ENCODE data around the gene AGL.

Gene AGL

GRCh38 chr1:99942723-99943122 lies 92.6 kb downstream of the AGL start:
- Mint-ChIP-seq H3K27me3 (ENCODE audit: low read depth, poor library complexity) (peaks cover 7% of the 10 kb centered on the region), H3K4me3 (no peak overlapping the region), H3K27ac (no peak overlapping the region), H3K36me3 (ENCODE audit: low read depth) (no peaks in the 10 kb centered on the region), H3K4me1 (peaks cover 13% of the 10 kb centered on the region), H3K9me3 (no peaks in the 10 kb centered on the region)
- DNase-seq, result no peak
- TF ChIP-seq, protein P1, sequence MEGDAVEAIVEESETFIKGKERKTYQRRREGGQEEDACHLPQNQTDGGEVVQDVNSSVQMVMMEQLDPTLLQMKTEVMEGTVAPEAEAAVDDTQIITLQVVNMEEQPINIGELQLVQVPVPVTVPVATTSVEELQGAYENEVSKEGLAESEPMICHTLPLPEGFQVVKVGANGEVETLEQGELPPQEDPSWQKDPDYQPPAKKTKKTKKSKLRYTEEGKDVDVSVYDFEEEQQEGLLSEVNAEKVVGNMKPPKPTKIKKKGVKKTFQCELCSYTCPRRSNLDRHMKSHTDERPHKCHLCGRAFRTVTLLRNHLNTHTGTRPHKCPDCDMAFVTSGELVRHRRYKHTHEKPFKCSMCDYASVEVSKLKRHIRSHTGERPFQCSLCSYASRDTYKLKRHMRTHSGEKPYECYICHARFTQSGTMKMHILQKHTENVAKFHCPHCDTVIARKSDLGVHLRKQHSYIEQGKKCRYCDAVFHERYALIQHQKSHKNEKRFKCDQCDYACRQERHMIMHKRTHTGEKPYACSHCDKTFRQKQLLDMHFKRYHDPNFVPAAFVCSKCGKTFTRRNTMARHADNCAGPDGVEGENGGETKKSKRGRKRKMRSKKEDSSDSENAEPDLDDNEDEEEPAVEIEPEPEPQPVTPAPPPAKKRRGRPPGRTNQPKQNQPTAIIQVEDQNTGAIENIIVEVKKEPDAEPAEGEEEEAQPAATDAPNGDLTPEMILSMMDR (IDR thresholded peaks at IDR 0.05), result no peak

DNA sequence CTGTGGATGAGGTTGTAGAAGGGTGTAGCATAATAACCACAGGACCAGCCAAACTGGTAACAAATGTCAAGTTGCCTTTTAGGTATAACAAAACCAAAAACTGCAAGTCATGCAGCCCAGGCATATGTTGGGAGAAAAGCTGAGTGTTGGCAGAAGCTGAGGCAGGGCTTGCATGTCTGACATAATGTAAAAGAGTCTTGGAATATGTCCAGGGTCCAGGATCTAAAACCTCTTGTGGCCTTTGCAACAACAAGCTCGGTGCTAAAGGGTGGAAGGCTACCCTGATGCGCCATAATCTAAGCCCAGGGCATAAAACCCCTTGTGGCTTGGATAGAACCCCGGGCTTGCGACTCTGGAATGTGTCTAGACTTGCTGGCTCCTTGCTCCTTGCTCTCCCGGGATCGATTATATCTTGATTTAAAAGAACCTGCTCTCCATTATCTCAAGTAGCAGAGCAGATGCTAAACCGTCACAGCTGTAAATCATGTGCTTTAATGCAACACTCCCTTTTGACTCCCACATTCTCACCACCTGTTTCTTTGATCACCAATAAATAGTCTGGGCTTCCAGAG lies 93.1 kb downstream of the AGL start:
- Mint-ChIP-seq H3K9me3 (no peaks in the 10 kb centered on the region), H3K27ac (peak overlapping the region; percentile 21), H3K4me3 (no peak overlapping the region), H3K27me3 (ENCODE audit: low read depth, poor library complexity) (peaks cover 7% of the 10 kb centered on the region), H3K4me1 (peaks cover 13% of the 10 kb centered on the region), H3K36me3 (ENCODE audit: low read depth) (no peaks in the 10 kb centered on the region)
- TF ChIP-seq, protein P1 (IDR thresholded peaks at IDR 0.05), result no peak
- DNase-seq, result peak; percentile 9

DNA sequence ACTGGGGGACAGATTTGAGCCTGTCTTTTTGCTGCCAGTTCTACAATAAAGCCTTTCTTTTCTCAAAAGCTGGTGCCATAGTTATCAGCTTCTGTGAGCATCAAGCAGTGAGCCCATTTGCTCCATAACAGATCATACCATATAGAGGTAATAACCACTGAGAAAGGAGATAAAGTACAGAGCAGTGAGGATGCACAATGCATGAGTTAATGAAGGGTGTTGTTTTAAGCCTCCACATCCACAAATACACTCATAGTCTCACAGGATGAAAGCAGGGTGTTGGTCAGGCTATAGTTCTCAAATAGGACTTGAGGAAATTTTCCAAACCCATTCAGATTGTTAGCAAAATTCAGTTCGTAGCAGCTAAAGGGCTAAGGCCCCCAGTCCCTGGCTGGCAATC lies 94.0 kb downstream of the AGL start:
- H3K9me3 Mint-ChIP-seq, result no peaks in the 10 kb centered on the region
- TF ChIP-seq, protein P1 (IDR thresholded peaks at IDR 0.05), result no peak
- peaks cover 13% of the 10 kb centered on the region for H3K4me1 Mint-ChIP-seq
- DNase-seq, result no peak
- H3K36me3 Mint-ChIP-seq (ENCODE audit: low read depth), result no peaks in the 10 kb centered on the region
- peak overlapping the region; percentile 77 for H3K27ac Mint-ChIP-seq
- H3K4me3 Mint-ChIP-seq, result no peak overlapping the region
- H3K27me3 Mint-ChIP-seq (ENCODE audit: low read depth, poor library complexity), result peaks cover 4% of the 10 kb centered on the region

DNA sequence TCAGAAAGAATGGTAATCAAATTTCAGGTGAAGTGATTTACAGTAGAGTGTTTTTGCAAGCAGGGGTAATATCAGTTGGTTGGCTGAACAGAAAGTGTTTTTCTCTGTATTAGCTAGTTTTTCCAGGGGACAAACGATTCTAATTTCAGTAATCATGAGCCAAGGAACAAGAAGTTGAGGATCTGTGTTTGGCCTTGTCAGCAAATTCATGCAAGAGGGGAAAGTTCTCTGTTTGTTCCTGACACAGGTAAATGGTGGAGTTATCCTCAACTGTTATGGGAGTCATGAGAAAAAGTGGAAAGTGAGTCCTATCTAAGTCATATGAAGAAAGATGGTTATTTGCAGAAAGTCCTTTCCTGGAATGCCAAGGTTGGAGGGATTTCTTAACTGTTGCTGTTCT lies 95.0 kb downstream of the AGL start:
- Mint-ChIP-seq H3K27me3 (ENCODE audit: low read depth, poor library complexity) (peaks cover 4% of the 10 kb centered on the region), H3K36me3 (ENCODE audit: low read depth) (no peaks in the 10 kb centered on the region), H3K4me3 (no peak overlapping the region), H3K9me3 (no peaks in the 10 kb centered on the region), H3K27ac (no peak overlapping the region), H3K4me1 (peaks cover 13% of the 10 kb centered on the region)
- DNase-seq, result no peak
- TF ChIP-seq, protein P1 (IDR thresholded peaks at IDR 0.05), result no peak

DNA sequence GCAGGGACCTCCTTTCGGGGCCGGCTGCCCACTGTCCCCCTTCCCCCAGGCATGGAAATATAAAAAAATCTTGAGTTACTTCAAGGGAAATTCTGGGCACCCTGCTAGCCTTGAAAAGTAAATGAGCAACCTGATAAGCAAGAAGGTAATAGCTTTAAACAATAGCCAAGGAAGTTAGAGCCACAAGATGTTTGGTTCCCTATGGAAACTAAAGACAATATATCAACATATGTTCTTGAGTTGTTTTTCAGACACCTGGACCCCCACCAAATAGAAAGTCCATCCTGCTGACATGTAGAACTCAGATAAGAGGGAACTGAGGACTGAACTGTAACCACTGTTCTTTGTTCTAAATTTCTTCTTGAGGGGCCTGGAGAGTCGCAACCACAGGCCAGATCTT lies 100.3 kb downstream of the AGL start:
- no peaks in the 10 kb centered on the region for H3K4me1 Mint-ChIP-seq
- DNase-seq, result no peak
- no peaks in the 10 kb centered on the region for H3K9me3 Mint-ChIP-seq
- H3K4me3 Mint-ChIP-seq, result no peak overlapping the region
- no peaks in the 10 kb centered on the region for H3K36me3 Mint-ChIP-seq (ENCODE audit: low read depth)
- no peak overlapping the region for H3K27ac Mint-ChIP-seq
- peaks cover 9% of the 10 kb centered on the region for H3K27me3 Mint-ChIP-seq (ENCODE audit: low read depth, poor library complexity)
- TF ChIP-seq, protein P1 (IDR thresholded peaks at IDR 0.05), result no peak

DNA sequence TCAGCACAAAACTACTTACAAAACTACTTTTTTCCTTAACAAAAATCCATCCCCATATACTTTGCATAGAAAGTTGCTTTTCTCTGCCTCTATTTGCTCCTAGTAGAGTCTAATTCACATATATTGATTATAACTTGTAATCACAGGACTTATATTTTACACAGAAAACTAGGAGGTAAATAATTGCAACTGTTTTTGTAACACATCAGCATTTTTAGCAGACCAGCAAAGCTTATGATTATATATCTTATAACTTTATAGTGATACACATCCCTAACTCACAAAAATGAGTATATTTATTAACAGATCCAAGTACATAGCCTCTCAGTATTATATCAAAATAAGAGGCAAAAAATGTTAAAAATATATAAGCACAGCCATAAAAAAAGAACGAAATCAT lies 102.4 kb downstream of the AGL start:
- Mint-ChIP-seq H3K27me3 (ENCODE audit: low read depth, poor library complexity) (peaks cover 9% of the 10 kb centered on the region), H3K4me1 (no peaks in the 10 kb centered on the region), H3K4me3 (no peak overlapping the region), H3K36me3 (ENCODE audit: low read depth) (no peaks in the 10 kb centered on the region), H3K27ac (no peak overlapping the region), H3K9me3 (no peaks in the 10 kb centered on the region)
- no peak for DNase-seq
- TF ChIP-seq, protein P1 (IDR thresholded peaks at IDR 0.05), result no peak

Data from nephron progenitor cell (in vitro differentiated cells).